Measurements from ENCODE around the gene HES6. TPM values are rescaled to one million over a fixed set of nuclear protein-coding genes. Genes with fewer than 3 reads are reported as not detected.

The HES6 gene, protein sequence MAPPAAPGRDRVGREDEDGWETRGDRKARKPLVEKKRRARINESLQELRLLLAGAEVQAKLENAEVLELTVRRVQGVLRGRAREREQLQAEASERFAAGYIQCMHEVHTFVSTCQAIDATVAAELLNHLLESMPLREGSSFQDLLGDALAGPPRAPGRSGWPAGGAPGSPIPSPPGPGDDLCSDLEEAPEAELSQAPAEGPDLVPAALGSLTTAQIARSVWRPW
- 67.7 TPM for total RNA-seq

DNA sequence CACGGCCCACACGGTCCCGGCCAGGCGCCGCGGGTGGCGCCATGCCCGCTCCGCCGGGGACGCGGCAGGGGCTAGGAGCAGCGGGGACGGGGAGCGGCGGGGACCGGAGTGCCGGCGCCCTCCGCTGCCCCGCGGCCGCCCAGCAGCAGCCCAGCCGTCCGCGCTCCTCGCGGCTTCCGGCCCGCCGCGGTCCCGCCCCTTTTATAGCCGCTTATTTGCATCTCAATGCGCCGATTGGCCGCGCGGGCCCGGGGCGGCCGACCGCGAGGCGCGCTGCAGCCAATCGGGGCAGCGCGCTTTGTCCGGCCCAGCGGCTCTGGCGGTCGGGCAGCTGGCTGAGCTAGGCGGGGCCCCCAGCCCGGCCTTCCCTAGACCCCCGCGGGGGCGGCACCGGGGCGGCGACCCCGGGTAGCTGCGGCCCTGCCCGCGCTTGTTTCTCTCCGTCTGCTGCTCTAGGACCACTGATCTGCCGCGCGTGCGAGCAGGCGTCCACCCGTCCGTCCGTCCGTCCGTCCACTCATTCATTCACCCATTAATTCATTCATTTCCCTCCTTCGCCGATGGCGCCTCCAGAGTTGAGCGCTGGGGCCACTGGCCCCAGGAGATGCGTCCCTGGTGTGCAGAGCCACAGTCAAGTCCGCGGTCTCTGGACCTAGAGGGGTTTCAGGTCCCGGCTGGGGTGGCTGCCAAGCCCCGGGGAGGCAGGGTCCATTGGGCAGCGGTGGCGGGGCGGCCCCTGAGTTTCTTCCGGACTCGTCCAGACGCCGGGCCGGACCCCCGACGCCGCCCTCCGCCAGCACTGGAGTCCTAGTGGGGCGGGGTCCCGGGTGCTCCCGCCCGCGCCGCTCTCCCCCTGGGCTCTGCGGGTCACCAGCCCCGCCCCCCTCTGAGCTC, at the start of gene HES6:
Gene HES6 (minus strand): TSS at position 176 of the 894 bp plus-strand sequence. CDS start 133 bp downstream, at position 43.
- FAIRE-seq (no peak), DNase-seq (ENCODE audit: low spot score in 2 of 2) (peak; percentile 95 to 98)

DNA sequence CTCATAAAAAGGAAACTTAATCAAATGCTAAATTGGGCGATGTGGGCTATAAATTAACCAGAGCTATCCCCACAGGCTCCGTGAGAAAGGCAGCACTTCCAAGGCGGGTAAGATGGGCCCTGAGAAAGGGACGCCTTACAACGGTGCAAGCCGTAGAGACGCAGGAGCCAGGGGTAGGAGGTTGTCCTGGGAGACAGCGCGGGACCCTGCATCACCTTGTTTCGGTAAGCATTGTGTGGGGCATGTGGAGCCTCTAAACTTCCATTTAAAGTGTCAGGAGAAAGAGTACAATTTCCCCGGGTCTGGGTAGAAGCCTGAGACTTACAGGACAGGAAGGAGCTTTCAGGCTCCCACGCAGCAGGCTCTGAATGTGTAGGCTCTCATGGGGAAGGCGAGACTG, 49.7 kb upstream of the HES6 start:
- FAIRE-seq, result no peak
- no peak for DNase-seq (ENCODE audit: low spot score in 2 of 2)

DNA sequence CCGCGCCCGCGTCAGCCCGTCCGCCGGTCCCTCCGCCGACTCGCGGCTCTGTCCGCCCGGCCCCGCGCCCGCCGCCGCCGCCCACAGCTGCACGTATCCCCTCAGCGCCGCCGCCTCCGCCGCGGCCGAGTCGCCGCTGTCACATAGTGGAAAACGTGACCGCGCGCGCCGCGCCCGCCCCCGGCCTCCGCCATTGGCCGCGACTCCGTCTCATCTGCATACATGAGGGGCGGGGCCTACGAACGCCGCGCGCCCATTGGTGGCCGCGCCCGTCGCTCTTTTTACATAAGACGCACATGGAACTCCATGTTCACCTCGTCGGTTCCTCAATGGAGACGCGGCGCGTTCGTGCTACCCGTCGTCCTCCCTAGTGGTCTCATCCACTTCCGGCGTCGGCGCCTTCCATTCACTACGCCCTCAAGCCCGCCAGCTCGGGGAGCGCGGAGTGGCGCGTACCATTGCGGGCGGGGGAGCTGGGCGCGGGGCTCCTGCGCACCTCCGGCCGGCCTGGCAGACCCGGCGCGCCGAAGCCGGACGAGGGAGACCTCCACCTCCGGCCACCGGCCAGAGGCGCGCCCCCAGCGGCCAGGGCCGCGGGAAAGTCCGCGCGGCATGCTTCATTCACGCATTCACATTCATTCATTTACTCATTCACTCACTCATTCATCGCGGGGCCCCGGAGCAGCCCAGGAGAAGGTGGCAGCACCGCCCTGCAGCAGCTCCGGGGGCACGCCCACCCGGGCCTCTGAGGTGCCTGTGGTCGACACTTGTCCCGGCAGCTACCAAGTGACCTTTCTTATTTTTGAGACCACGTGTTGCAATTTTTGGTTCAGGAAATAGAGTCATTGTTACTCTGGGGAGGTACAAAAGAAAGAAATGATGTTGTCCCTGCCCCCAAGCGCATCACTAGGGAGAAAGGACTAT, 49.1 kb upstream of the HES6 start:
- FAIRE-seq (no peak), DNase-seq (ENCODE audit: low spot score in 2 of 2) (peak; percentile 95 to 98)

DNA sequence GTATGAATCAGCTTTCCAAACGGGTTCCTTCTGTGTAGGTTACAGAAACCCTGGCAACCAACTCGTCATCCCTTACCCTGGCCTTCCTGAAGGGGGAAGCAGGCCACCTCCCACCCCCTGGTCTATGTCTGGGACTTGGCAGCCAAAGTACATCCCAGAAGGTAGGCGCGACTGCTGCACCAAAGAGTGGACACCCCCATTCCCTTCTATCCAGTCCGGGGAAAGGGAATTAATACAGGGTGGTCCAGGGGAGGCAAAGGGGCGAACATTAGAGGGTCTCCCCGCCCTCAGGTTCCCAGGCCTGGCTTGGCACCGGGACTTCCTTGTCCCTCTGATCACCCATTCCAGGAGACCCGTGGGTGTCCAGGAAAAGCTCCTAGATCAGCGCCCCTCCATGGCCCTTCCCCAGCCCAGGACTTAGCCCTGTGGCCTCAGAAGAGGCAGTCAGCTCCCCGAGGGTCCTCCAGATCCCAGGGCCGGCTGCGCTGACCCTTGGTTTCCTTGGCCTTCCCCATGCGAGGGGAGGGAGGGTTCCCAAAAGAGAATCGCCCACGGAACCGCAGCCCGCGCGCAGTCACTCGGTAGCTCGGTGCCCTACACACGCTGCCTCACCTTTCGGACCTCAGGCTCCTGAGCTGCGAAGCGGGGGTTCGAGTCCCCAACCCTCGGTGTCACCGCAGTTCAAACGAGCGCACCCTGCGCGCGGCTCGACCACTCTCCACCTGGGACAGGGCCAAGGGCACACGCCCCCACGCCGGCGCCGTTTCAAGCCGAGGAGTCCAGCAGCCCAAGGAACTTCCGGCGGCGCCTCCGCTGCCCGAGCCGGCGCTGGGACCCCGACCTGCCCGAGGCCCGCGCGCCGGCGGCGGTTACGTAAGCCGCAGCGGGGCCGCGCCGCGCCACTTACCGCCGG, 48.2 kb upstream of the HES6 start, which contains the start of gene PER2:
Gene PER2 (minus strand): TSS at position 874 of the 913 bp plus-strand sequence. CDS start 10,674 bp downstream, outside the sequence.
- DNase-seq (ENCODE audit: low spot score in 2 of 2) (peak in 1 of 2 donors; percentile 65), FAIRE-seq (no peak)

DNA sequence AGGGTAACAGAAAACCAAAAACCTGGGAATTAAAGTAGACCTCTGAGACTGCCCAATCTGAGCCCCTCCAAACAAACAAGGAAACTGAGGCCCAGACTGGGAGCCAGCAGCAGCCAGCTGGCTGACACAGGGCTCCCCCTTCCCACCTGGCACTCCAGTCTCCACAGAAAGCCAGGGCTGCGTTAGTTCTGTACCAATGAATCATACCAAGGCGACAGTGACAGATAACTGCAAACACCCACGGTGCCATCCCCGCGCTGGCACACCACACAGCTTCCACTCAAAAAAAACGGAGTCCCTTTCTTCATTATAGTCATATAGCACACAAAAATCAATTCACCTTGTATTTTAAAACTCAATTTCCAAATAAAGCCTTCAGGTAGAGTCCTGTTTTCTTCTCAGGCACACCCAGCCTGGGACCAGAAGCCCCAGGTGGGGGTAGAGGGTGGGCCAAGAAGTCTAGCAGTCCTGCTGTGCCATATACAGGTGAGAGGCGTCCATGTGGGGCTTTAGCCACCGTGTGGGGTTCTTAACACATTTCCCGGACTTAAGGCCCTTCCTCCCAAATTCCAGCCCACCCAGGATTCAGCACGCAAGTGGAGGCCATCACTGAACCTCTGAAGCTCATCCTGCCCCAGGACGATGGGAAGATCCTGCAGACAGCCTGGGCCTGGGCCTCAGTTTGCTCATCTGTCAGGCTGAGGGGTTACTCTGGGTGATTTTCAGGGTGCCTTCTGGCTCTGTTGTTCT, 47.3 kb upstream of the HES6 start:
- DNase-seq (ENCODE audit: low spot score in 2 of 2) (no peak), FAIRE-seq (no peak)

DNA sequence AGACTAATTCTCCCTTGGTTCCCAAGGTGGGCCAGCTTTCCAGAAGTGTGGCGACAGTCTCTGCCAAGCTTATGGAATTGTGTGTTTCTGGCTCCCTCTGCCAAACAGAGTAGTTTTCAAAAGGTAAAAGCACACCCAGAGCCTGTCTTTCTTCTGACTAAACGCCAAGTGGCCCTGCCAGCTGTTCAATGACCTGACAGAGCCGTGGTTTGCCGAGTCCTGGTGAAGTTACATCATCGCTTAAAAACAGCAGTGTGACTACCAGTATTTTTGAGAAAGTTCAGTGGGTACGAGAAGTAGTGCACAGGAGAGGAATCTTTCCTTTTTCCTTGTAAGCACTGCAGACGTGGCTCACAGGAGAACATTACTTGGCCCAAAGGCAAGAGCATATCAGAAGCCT, 46.7 kb upstream of the HES6 start:
- FAIRE-seq (no peak), DNase-seq (ENCODE audit: low spot score in 2 of 2) (no peak)

DNA sequence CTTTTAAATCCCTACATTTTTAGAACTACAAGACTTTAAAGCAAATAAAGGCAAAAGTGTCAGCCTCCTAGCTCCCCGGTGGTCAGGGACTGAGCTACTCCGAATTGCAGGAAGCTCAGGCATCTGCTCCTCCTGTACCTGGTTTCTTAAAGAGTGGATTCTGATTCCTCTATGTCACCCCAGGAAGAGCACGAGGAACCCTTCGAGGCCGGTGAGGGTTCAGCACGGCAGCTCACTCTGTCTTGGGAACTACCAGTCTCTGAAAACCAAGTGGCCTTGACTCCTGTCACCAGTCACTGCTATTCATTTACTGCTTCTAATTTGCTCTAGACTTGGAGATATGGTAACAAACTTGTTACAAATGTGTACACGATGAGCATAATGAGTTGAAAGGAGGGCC, 46.3 kb upstream of the HES6 start:
- no peak for DNase-seq (ENCODE audit: low spot score in 2 of 2)
- no peak for FAIRE-seq

DNA sequence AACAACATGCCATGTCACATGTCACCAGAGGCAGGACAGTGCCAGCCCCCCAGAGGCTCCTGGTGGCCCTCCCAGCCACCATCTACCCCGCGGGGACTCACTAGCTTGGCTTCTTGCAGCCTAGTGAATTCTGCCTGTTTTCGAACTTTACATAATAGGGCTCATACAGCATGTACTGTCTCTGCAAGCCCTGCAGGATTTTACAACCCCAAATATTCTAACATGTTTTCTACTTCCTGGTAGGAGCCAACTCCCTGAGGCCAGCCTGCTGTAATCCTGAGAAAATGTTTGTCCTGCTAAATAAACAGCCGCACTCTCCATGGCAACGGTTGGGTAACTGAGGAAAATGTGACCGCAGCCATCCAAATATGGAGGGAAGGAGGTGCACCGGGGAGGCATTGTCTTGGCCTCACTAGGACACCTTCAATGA, 45.8 kb upstream of the HES6 start:
- no peak for DNase-seq (ENCODE audit: low spot score in 2 of 2)

DNA sequence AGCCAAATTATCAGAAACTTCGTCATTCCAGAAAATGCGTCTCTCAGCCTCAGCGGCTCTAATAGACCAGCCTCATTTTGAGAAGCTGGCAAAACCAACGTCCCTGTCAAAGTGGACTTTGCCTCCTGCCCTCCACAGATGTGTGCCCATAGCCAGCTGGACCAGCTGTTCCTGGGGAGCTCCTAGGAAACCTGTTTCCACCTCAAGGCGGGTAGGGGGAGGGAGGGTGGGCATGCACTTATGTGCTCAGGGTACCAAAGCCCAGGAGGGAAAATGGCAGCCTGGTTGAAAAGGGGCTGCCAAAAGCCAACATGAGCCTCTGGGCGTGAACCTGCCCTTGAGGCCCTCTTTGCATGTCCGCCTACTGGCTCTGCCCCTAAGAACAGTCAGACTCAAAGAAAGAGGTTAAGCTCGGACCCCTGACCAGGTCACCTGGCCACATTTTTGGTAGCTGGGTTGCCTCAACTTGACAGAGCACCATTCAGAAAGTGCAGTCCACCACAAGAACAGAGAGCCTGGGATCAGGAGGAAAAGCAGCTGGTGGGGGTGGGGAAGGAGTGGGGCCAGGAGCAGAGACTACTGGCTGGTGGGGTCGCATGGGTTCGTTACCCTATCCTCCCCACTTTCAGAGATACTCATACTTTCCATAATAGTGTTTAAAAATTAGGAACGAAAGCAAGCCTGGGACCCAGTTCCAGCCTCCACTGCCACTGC, 45.1 kb upstream of the HES6 start:
- FAIRE-seq (no peak), DNase-seq (ENCODE audit: low spot score in 2 of 2) (no peak)

More for the DNA sequence above, 45.8 kb upstream of the HES6 start:
- FAIRE-seq, result no peak

DNA sequence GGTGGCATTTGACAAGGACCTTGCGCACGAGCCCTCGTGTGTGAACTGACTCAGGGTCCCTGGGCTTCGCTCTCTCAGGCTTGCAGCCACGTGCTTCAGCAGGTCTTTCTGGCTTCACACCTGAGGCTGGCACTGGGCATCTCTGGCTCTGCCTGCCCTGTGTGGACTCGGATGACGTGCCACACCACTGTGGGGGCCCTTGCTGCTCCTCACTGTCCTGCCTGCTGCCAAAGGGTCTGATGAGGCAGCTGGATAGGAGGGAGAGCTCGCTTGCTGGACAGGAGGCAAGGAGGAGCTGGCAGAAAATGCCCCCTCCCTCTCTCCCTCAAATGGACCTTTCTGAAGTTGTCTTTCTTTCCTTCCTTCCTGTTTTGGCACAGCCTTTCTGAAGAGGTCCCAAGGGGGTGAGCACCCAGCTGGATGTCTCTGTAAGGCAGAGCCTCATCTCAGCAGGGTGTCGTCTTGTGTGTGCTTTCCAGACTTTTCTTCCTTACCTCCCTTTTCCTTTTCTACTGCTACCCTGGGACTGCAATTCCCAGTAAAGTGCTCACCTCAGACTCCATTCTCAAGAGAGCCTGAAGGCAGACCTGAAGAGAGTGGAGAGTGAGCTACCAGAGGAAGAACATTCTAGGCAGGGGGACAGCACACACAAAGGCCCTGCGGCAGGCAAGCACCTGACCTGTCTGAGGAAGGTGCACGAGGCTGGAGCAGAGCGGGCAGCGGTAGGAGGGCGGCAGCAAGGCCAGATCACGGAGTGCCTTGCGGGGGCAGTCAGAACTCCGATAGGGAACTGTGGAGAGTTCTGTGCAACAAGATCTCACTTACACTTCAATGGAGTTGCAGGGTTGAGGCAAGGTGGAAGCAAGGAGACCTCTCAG, 43.3 kb upstream of the HES6 start:
- no peak for FAIRE-seq
- DNase-seq (ENCODE audit: low spot score in 2 of 2), result no peak

DNA sequence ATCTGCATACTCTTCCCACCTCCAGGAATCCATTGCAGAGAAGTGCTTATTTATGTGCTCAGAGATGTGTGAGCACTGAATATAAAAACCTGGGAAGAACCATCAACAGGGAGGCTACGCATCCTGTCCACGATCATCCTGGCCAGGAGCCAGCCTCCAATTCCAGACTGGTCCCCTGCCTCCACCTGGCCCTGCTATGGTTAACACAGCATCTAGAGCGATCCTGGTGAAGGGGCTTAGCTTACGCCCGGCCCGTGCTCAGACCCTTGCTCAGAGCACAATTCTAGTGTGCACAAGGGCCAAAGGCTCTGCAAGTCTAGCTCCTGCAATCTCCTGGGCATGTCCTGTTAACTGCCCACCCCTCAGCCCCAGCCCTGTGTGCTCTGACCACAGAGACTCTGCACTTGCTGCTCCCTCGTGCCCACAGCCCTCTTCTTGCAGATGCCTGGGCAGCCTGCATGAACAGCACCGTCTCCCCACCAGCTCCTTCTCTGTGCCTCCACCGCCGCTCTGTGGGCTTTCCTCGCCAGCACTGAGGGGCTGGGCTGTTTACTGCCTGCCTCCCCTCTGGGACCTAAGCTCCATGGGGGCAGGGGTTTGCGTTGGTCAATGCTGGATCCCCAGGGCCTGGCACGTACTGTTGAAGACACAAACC, 42.1 kb upstream of the HES6 start:
- DNase-seq (ENCODE audit: low spot score in 2 of 2) (no peak), FAIRE-seq (no peak)

DNA sequence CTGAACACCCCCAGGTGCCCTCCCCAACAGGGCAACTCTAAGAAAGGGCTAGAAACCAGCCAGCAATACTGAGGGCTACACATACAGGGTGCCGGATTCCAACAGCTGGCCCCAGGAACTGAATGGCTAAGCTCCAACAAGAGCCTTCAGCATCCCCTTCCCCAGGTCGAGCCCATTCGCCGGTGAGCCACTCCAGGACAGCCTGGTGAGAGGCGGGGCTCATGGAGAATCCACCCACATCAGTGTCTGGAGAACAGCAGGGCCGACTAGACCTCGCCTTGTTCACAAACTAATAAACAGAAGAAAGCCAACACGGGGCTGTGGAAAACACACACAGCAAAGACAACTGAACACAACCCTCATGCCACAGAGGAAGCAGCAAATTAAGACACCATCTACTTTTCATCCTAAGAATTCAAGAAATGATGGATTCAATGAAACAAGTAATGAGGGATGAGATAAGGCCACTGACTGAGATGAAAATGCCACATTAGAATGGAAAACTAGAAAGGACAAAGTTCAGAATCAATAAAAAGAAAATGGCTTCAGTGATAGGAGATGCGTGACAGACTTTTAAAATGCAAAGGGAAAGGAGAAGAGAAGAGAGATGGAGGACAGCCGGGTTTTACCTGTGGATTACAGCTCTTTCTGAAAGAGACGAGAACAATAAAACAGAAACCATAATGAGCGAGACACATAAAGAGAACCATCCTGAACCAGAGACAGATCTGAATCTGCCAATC, 40.4 kb upstream of the HES6 start:
- FAIRE-seq (no peak), DNase-seq (ENCODE audit: low spot score in 2 of 2) (no peak)

DNA sequence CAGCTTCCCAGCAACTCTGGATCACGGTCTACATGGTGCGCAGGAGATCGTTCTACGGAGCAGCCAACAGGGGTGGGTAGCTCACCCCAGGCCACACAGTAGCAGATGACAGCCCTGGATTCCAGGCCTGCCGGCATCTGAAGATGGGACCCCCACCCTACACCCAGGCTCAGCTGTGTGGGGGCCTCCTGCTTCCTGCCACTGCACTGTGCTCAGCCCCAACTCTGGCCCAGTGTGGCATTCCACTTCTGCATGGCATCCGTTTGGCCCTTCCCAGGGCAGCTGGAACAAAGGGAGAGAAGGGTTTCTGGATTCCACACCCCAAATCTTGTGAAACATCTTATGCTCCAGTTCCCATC, 39.5 kb upstream of the HES6 start:
- DNase-seq (ENCODE audit: low spot score in 2 of 2) (no peak), FAIRE-seq (no peak)

DNA sequence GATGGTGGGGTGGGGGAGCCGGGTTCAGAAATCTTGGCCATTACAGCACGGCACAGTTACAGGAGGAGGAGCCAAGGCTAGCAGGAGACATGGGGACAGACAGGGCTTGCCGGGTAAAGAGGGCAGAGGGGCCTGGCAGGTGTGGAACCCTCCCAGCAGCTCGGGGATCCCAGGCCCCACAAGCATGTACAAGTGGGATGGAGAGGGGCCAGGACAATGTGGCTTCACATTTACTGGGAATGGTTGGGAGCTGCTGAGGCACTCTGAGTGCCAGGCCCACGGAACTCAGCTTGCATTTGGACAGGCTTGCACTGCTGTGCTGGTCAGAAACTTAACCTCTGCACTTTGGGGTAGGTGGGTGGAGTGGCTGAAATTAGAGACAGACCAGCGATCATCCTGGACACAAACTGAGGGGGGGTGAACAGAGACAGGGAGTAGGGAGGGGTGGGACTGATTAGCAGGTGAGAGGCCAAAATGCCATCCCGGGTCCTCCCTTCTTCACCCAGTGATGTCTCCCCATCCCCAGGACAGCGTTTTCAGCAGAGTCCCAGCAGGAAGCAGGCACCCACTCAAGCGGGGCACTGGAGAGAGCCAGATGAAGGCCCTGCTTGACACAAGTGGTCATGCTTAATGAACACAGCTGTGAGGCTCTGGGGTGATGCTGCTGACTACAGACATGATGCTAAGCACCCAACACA, 38.9 kb upstream of the HES6 start:
- no peak for DNase-seq (ENCODE audit: low spot score in 2 of 2)
- no peak for FAIRE-seq

DNA sequence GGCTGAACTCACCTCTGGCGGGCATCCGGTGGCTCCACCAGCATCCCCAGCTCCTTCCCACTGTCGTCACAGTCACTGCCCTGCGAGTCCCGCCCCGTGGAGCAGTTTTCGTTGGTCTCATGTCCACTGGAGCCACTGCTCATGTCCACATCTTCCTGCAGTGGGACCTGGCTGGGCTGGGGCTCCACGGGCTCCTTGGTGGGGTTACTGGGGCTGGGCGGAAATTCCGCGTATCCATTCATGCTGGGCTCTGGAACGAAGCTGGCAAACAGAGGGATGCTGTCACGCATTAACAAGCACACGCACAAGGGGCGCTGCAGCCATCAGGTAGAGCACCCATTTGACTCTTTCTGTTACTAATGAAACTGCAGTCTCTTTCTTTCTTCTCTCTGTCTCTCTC, 37.9 kb upstream of the HES6 start:
- FAIRE-seq (no peak), DNase-seq (ENCODE audit: low spot score in 2 of 2) (no peak)
